OCI-LY3 (cell line): Measurements from ENCODE around the gene DMWD.

Source experiments
- CTCF ChIP-seq: fragments of 200-600, 300-600 bp; sonication (generic); IDR thresholded peaks from 2 replicates; pipeline ENCODE4 v1.5.1; 2014; ENCODE audit warnings: antibody characterized with exemption, low read length, low read depth
- EZH2phosphoT487 ChIP-seq: fragments of 200-600 bp; shearing (Covaris generic); IDR thresholded peaks from 2 replicates; pipeline ENCODE4 v1.6.1; 2018; ENCODE audit warnings: antibody characterized with exemption, mixed run types, low read depth

DNA sequence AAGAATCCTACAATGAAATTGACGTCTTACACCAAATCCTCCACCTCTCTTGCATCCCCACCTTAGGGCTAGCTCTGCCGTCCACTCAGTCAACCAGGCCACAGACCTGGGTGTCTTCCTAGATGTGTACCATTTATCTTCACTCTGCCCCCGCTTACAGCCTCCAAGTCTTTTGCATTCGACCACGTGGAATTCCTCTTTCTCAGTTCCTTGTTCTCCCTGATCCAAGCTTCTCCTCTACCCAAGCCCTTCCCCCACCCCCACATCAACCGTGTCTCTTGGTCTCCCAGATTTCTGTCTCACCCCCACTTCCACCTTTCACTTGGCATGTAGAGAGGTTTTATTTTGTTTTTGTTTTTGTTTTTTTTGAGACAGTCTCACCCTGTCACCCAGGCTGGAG is 1.2 kb upstream of the DMWD start:
- TF ChIP-seq CTCF, result no peak
- TF ChIP-seq EZH2phosphoT487, result no peak
